Peyer's patch (tissue), 4 donors: Measurements from ENCODE around the gene PIP5K1A.

Experiments used
- CTCF ChIP-seq, 6 experiments: fragments of 450-650 bp in 4 of 6; fragments of 200-600 bp in 2 of 6; sonication (generic) in 1 of 6; IDR thresholded peaks; one replicate each; pipeline ENCODE4 v1.5.1; 2017 to 2019; ENCODE audit warnings: antibody characterized with exemption in 6 of 6, mild to moderate bottlenecking in 3 of 6, moderate library complexity in 1 of 6
- POLR2A ChIP-seq, 2 donors: fragments of 450-650 bp; IDR thresholded peaks; one replicate each; pipeline ENCODE4 v1.5.1; 2017; ENCODE audit warnings: antibody characterized with exemption in 2 of 2, mild to moderate bottlenecking in 2 of 2, moderate library complexity in 2 of 2

GRCh38 chr1:151237678-151238466 lies 39.5 kb downstream of the PIP5K1A start:
- TF ChIP-seq CTCF (IDR thresholded peaks at IDR 0.05) (no peak), POLR2A (IDR thresholded peaks at IDR 0.05) (no peak)
